Lung microvascular endothelial cell (primary cell): ENCODE results near the gene AGAP1. TPM values are rescaled to one million over a fixed set of nuclear protein-coding genes. Genes with fewer than 3 reads are reported as not detected.

Source experiments
- DNase-seq, 2 donors: peaks; one replicate each; pipeline versions ENCODE4 v3.0.0 to v3.0.0-alpha.2; 2010; ENCODE audit warnings: low read depth in 2 of 2
- total RNA-seq: library from RNA; depleted of rRNA; stranded (reverse); fragments of >200 nt; gene quantifications from 2 replicates; pipeline ENCODE4 v1.2.1, GENCODE V29; 2014

AGAP1 gene
- total RNA-seq, 1 donor from 2014 or later = 3.4 TPM

GRCh38 chr2:236021499-236022057 is 527.7 kb downstream of the AGAP1 start:
- no peak for DNase-seq

GRCh38 chr2:236022128-236022527 is 528.3 kb downstream of the AGAP1 start:
- DNase-seq = no peak

GRCh38 chr2:236025892-236026291 is 532.0 kb downstream of the AGAP1 start:
- DNase-seq = no peak

- DNase-seq = no peak
These were observed 533.0 kb downstream of the AGAP1 start for GRCh38 chr2:236026841-236027240.

- DNase-seq = no peak
These were observed 534.2 kb downstream of the AGAP1 start for GRCh38 chr2:236028066-236028465.

- DNase-seq = no peak
These were observed 539.6 kb downstream of the AGAP1 start for GRCh38 chr2:236033462-236033861.

- DNase-seq = no peak
These were observed 541.1 kb downstream of the AGAP1 start for GRCh38 chr2:236034974-236035373.

GRCh38 chr2:236036045-236036444 is 542.2 kb downstream of the AGAP1 start:
- no peak for DNase-seq

- DNase-seq = no peak
These were observed 544.3 kb downstream of the AGAP1 start for GRCh38 chr2:236038096-236038495.

GRCh38 chr2:236040600-236041328 is 546.9 kb downstream of the AGAP1 start:
- DNase-seq = no peak

GRCh38 chr2:236041616-236042015 is 547.8 kb downstream of the AGAP1 start:
- no peak for DNase-seq

- DNase-seq = no peak
These were observed 548.2 kb downstream of the AGAP1 start for GRCh38 chr2:236042087-236042486.

GRCh38 chr2:236044191-236044590 is 550.3 kb downstream of the AGAP1 start:
- no peak for DNase-seq

- no peak for DNase-seq
These were observed 551.7 kb downstream of the AGAP1 start for GRCh38 chr2:236045251-236046235.

- no peak for DNase-seq
These were observed 552.9 kb downstream of the AGAP1 start for GRCh38 chr2:236046715-236047114.

GRCh38 chr2:236047176-236047575 is 553.3 kb downstream of the AGAP1 start:
- DNase-seq = no peak

GRCh38 chr2:236047886-236048540 is 554.2 kb downstream of the AGAP1 start:
- no peak for DNase-seq

- peak in 1 of 2 donors; percentile 13 for DNase-seq
These were observed 556.1 kb downstream of the AGAP1 start for GRCh38 chr2:236049981-236050380.

- no peak for DNase-seq
These were observed 557.5 kb downstream of the AGAP1 start for GRCh38 chr2:236051351-236051750.

GRCh38 chr2:236051806-236052205 is 558.0 kb downstream of the AGAP1 start:
- no peak for DNase-seq

GRCh38 chr2:236052206-236052605 is 558.4 kb downstream of the AGAP1 start:
- DNase-seq = no peak
